GM10847 (cell line): ENCODE results near the gene ERAL1.

Experiments used
- POLR2A ChIP-seq: IDR thresholded peaks from 2 replicates; pipeline ENCODE4 v1.6.1; 2011; ENCODE audit not compliant: insufficient read length; ENCODE audit errors: extremely low read depth

ERAL1 gene

DNA sequence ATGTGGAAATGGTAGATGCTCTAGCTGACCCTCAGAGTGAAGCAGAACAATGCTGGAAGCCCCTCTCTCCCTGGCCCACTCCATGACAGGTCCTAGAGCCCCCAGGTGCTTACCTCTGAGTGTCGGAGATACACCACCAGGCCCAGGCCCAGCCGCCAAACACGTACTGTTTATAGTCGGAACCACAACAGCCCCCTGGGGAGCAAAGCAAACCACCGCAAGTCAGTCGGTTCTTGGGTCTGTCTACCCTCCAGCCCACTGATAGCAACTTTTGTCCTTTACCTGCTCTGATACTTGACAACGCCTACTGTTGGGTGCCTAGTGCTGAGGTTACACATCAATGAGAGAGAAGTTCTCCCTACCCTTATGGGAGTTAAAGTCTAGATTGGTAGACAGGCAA, 34.0 kb downstream of the ERAL1 start:
- TF ChIP-seq POLR2A: no peak

DNA sequence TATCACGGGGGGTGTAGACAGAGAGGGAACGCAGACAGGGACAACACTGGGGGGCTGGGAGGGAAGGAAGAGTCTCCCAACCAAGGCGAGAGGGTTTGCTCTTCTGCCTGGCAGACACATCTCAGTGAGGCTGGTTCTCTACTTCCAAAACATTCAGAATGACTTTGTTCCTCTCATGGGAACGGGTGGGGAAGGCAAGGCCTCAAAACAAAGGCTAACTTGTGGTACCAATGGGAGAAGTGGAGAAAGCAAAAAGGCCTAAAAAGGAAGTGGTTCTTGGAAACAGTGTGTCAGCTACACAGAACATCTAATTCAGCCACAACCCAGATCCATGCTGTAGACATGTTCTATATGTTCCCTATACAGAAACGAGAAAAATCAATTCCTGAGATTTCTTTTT, 35.2 kb downstream of the ERAL1 start:
- TF ChIP-seq POLR2A: no peak

DNA sequence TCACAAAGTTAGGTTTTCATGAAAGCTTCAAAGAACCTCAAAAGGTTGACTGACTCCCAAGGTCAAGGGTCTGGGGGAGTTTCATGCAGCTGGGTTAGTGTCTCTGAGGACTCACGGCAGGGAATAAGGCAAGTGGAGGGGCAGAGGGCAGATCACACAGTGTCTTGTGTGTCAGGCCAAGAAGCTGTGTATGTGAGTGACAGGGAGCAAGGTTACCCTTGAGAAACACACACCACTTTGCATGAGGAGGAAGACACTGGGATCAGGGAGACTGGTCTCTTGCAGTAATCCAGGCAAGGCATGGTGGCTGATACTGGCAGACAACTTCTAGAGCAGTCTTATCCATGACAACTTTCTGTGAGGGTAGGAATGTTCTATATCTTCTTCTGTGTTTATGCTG, 36.4 kb downstream of the ERAL1 start:
- TF ChIP-seq POLR2A: no peak

DNA sequence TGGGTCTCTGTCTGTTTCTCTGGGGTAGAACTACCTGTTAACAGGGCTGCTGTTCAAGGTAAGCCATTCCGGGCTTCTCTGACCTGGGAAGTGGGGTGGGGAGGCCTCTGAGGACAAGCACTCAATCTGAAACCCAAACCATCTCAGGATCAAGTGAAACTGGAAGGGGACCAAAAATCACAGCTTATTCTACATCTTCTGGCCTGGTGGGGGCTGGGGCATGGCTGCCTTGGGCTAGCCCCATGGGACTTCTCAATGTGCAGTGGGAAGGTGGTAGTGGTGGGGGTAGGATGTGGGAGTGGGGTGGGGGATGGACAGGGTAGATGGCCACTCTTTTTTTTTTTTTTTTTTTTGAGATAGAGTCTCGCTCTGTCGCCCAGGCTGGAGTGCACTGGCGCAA, 37.2 kb downstream of the ERAL1 start:
- no peak for TF ChIP-seq POLR2A

DNA sequence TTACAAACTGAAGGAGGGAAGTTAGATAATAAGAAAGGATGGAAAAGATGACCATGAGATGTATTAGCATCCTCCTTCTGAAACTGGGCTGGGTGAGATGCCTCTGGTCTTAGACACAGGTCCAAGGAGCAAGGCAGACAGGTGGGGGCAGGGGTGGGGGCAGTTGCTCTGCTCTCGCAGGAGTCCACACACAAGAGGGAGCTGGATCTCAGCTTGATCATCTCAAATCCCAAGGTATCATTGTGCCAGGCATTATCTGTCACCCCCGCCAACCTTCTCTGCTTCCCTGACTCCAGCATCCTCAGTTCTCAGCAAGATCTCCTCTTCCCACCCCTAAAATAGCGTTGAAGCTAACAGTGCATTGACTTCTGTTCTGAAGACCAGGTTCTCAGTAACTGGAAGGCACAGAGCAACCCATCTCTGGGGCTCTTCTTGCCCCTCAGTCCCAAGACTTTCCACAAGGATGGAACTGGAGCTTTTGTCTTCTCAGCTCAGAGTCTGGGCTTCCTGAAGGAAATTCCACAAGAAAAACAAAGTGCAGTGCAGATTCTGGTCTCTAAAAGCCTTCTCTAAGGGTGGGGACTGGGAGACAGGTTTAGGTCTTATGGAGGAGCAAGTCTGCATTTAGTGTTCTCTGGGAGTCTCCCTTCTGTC, 41.1 kb downstream of the ERAL1 start:
- TF ChIP-seq POLR2A: no peak

DNA sequence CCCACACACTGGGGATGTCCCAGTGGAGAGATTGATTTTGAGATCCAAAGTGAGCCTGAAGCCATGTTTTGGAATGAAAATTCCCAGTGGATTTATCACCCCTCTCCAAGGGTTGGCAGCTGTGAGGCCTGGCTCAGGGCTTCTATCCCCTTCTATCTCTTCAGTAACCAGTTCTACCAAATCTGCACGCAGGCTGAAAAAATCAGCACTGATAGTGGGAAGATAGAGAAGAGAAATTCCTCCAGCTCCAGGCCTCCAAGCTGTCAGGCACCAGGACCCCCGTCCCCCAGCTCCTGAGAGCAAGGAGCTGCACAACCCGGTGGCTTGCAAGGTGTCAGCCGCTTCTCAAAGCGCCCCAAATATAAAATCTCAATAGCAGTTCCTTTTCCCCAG, 41.7 kb downstream of the ERAL1 start:
- TF ChIP-seq POLR2A: no peak

DNA sequence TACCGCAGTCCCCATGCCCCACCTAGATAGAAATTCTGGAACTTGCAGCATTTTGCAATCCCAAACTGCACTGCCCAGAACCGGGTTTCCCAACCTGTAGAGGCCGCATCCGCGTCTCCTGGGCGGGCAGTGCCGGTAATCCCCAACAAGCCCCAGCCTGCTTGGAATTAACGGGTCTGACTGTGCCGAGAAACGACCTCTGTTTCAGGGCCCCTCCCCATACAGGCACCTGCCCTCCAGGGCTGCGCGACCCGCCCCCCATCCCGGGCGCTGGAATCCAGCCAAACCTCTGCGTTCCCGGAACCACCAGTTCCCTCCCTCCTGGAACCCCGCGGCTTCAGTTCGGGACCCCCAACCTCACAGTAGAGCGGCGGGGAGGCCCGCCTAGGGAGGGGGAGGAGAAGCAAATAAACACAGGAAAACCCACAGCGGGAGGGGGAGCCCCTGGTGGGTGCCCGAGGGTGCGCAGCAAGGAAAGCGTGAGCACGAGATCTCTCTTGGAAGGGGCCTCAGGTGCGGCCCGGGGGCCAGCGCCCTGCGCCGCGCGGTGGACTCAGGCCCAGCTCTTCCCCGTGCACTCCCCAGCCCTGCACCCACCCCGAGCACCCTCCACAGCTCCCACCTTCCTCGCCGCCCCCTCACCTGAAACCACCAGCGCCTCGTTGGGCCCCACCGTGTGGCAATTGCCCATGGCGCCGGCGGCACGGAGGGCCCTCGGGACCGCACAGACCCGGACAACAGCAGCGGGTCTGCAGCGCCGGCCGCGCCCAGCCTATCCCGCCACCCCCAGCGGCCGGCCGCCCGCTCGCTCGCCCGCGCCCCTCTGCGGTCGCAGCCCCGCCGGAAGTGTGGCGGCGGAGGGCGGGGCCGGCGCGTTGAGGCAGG, 42.3 kb downstream of the ERAL1 start, which contains the start of gene FLOT2:
Gene FLOT2, minus strand, starts transcription at position 850 of the 885 bp plus-strand sequence. Its CDS starts 159 bp downstream, at position 691.
- TF ChIP-seq POLR2A: peak; percentile 37

DNA sequence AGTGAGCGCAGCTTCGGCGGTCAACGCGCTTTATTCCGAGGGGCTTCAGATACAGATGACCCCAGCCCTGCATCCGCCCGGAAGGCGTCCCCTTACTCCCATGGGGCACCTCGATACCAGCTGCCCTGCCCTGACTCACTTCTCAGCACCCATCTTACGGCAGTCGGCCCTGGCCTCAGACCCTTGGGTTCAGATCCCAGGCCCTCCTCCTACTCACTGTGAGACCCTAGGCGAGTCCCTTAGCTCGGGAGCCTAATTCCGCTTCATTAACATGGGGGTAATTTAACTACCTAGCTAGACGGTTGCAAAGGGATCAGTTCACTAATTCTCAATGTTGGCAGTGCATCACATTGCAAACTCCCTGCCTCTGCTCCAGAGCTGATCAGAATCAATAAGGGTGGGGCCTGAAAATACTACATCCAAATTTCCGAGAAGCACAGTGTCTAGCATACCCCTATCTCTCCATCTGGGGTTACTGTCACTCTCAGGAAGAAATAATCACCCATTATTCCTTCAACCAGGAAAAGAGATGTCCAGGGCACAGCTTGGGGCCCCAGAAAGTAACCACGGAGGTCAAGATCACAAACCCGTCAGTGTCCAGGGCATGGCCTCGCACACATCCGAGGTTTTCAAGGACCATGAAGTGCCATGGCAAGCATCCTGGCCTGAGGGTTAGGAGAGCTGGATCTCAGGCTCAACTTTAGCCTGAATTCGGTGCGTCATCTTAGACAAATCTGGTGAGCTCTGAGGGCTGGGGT, 43.1 kb downstream of the ERAL1 start:
- no peak for TF ChIP-seq POLR2A

DNA sequence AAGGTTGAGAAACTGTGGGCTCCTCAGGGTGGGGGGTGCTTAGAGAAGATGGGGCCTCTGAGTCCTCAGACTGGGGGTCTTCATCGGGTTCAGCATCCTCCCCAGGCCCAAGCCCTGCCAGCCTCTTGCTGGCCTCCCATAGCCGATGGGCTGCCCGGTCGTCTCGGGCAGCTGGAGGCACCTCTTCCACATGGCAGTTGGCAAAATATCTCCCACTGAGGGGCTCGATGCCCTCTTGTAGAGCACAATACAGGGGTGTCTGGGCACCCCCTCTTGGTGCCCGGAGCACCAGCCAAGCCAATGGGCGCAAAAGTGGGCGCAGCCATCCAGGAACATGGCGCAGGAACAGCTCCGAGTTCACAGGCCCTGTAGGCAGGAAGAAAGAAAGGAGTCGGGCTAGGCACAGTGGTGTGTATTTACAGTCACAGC, 43.7 kb downstream of the ERAL1 start:
- no peak for TF ChIP-seq POLR2A

DNA sequence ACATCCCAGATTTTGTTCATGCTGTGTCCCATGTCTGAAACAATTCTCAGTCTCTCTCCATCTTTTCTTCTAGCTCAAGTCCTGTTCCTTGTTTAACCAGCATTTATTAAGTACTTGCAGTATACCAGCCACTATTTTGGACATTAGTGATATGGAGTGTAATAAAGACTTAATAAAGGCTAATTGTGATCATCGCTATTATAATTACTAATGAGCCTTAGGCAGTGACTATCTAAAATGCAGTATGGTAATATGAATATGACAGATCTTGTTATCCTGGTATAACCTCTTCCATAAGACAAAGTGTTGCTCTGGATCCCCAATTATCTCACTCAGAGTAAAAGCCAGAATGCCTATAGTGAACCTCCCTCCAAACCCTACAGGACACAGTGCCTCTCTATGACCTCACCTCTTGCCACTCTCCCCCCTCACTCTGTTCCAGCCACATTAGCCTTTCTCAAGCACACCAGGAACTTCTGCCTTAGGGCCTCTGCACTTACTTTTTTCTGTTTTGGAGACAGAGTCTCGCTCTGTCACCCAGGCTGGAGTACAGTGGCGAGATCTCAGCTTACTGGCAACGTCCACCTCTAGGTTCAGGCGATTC, 44.5 kb downstream of the ERAL1 start:
- no peak for TF ChIP-seq POLR2A

DNA sequence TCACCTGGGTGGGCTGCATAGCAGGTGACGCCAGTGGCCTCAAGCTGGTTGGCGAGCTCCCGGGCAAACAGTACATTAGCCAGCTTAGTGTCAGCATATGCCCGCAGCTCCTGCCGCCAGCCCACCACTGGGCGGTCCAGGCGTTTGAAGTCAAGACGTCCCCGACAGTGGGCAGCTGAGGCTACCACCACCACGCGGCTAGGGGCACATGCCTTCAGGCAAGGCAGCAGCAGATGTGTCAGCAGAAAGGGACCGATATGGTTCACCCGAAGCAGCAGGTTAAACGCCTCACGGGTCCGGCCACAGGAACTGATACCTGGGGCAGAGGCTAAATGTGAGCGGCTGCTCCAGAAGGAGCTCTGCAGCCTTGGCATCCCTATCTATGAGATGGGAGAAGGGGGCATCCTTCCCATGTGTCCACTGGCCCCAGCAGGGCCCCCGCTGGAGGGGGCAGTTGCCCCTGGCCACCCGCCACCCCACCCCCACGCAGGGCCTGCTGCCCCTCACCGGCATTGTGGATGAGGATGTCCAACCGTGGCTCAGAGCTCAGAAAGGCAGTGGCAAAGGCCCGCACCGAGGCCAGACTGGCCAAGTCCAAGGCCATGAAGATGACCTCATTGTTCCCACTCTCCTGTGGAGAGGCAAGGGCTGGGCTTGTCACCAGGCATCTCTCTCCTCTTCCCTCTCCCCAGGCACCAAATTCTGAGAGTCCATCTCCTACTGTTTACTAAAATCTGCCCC, 46.3 kb downstream of the ERAL1 start:
- no peak for TF ChIP-seq POLR2A

DNA sequence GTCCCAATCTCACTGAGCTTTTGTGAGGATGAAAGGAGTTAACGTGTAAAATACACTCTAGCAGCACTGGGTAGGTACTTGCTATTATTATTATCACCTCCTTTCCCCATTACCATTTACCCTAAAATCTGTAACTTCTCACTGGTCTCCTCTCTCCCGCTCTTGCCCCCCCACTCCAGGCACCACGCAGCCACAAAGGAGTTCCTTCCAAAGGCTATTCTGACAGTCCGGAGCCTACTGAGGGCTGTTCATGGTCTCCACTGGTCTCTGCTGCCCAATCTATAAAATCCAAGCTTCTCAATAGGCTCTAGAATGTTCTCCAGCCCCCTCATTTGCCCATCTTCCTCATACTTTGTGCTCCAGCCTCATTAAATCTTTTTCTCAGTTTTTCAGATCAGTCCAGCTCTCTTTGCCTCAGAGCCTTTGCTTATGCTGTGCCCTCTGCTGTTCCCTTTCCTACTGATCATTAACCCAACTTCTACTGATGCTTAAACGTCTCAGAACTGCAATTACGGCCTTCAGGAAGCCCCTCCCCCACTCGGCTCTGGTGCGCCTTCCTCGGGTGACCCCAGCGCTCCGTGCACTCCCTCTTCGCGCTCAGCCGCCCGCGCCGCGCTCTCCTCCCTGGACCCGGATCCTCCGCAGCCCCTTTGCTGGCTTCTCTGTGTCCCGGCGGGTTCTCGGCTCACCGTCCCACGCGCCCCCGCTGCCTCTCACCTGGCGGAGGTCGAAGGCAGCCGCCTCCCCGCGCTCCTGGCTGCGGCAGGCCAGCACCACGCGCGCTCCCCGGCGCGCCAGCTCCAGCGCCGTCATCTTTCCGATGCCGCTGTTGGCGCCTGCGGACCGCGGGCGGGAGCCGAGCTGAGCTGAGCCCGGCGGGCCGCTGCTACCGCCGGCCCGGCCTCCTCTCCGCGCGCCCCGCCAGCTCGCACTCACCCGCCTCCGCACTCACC, 47.3 kb downstream of the ERAL1 start:
- no peak for TF ChIP-seq POLR2A

DNA sequence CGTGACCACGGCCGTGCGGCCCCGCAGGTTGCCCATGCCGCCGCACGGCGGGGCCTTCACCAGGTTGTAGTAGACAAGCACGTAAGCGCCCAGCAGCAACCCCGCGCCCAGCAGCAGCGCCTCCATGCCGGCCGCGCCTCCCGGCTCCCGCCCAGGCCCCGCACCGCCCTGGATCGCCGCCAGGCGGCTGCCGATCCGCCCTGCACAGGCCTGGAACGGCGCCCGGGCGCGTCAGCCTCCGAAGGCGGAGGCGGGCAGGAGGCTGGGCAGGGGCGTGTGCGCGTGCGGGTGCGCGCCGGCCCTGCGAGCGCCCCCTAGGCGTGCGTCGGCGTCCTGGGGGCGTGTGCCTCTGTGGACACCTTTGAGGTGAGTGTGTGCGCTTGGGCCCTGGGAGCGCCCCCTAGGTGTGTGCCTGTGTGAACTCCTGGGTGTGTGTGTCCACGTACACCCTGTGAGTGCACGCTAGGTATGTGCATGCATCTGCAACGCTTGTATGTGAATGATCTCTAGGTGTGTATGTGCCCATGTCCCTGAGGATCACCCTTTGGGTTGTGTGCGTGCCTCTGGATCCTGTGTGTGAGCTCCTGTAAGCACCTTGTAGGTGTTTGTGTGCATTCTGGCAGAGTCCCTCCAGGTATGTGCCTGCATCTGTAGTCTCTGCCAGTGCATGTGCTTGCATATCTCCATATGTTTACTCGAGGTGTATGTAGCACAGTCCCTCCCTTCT, 48.2 kb downstream of the ERAL1 start, which contains the start of gene DHRS13:
Gene DHRS13, minus strand, starts transcription at position 261 of the 727 bp plus-strand sequence. Its CDS starts 135 bp downstream, at position 126.
- no peak for TF ChIP-seq POLR2A
